Activated T-helper 17 cell treated with anti-CD3 and anti-CD28 coated beads, Interleukin-2, amount 50 U/mL, for 72 hours (primary cell): Measurements from ENCODE around the gene RHOH. TPM values are rescaled to one million over a fixed set of nuclear protein-coding genes. Genes with fewer than 3 reads are reported as not detected.
"Not testable (repeated sequence)": the region's sequence is repeated elsewhere in the genome, so short reads cannot be mapped to it uniquely, and the experiment has no call there.

ENCODE experiments used
- ATAC-seq: fragments of 150-1000 bp; cut with Tn5 transposase; replicated peaks from 2 replicates; pipeline ENCODE4 v1.10.0; 2021; ENCODE audit warnings: mild to moderate bottlenecking, moderate library complexity
- H3K27ac Mint-ChIP-seq: one replicate; pipeline ENCODE4 v1.8.0; 2022; ENCODE audit warnings: mixed read lengths
- H3K27me3 Mint-ChIP-seq: one replicate; pipeline ENCODE4 v1.8.0; 2022; ENCODE audit warnings: mixed read lengths
- H3K36me3 Mint-ChIP-seq: one replicate; pipeline ENCODE4 v1.8.0; 2022; ENCODE audit warnings: low read depth, mild to moderate bottlenecking, mixed read lengths
- H3K4me1 Mint-ChIP-seq: one replicate; pipeline ENCODE4 v1.8.0; 2022; ENCODE audit warnings: mixed read lengths
- H3K4me3 Mint-ChIP-seq: one replicate; pipeline ENCODE4 v1.8.0; 2022; ENCODE audit warnings: mild to moderate bottlenecking, mixed read lengths
- H3K9me3 Mint-ChIP-seq: one replicate; pipeline ENCODE4 v1.8.0; 2022; ENCODE audit warnings: mixed read lengths
- total RNA-seq, 2 donors: library from RNA; stranded (reverse); gene quantifications; one replicate each; pipeline ENCODE4 v1.2.3, GENCODE V29; 2022

RHOH gene
- total RNA-seq, 2 donors from 2014 or later, result 107 to 117 TPM

GRCh38 chr4:40285692-40286091 is 88.9 kb downstream of the RHOH start:
- Mint-ChIP-seq H3K4me3 (no peak overlapping the region), H3K36me3 (peaks cover 10% of the 10 kb centered on the region), H3K27ac (peak overlapping the region; percentile 95), H3K9me3 (peaks cover 12% of the 10 kb centered on the region), H3K27me3 (no peaks in the 10 kb centered on the region), H3K4me1 (peaks cover 49% of the 10 kb centered on the region)
- ATAC-seq, result no peak

GRCh38 chr4:40288566-40288965 is 91.7 kb downstream of the RHOH start:
- peak overlapping the region; percentile 85 for H3K27ac Mint-ChIP-seq
- H3K4me1 Mint-ChIP-seq, result peaks cover 45% of the 10 kb centered on the region
- peaks cover 7% of the 10 kb centered on the region for H3K9me3 Mint-ChIP-seq
- H3K4me3 Mint-ChIP-seq, result peak overlapping the region; percentile 70
- ATAC-seq, result no peak
- peaks cover 8% of the 10 kb centered on the region for H3K36me3 Mint-ChIP-seq
- no peaks in the 10 kb centered on the region for H3K27me3 Mint-ChIP-seq

- H3K4me3 Mint-ChIP-seq, result peak overlapping the region; percentile 70
- ATAC-seq, result peak; percentile 87
- no peaks in the 10 kb centered on the region for H3K36me3 Mint-ChIP-seq
Observed at GRCh38 chr4:40289366-40290188, 92.7 kb downstream of the RHOH start.

GRCh38 chr4:40290611-40291186 is 93.9 kb downstream of the RHOH start:
- Mint-ChIP-seq H3K4me1 (peaks cover 33% of the 10 kb centered on the region), H3K4me3 (peak overlapping the region; percentile 70), H3K27ac (peak overlapping the region; percentile 85)
- H3K27me3 Mint-ChIP-seq, H3K36me3 Mint-ChIP-seq, H3K9me3 Mint-ChIP-seq: not testable (repeated sequence)
- ATAC-seq, result peak; percentile 76

More at GRCh38 chr4:40289366-40290188, 92.7 kb downstream of the RHOH start:
- Mint-ChIP-seq H3K4me1 (peaks cover 36% of the 10 kb centered on the region), H3K9me3 (peaks cover 5% of the 10 kb centered on the region), H3K27ac (peak overlapping the region; percentile 85), H3K27me3 (no peaks in the 10 kb centered on the region)

- peak overlapping the region; percentile 30 for H3K27ac Mint-ChIP-seq
- H3K36me3 Mint-ChIP-seq, result no peaks in the 10 kb centered on the region
- H3K4me3 Mint-ChIP-seq, result peak overlapping the region; percentile 29
- H3K4me1 Mint-ChIP-seq, result peaks cover 35% of the 10 kb centered on the region
- ATAC-seq, result peak; percentile 55
- no peaks in the 10 kb centered on the region for H3K27me3 Mint-ChIP-seq
- H3K9me3 Mint-ChIP-seq, result peaks cover 3% of the 10 kb centered on the region
Observed at GRCh38 chr4:40292313-40292759, 95.5 kb downstream of the RHOH start.

- H3K27ac Mint-ChIP-seq, result no peak overlapping the region
- ATAC-seq, result no peak
- no peak overlapping the region for H3K4me3 Mint-ChIP-seq
- no peaks in the 10 kb centered on the region for H3K36me3 Mint-ChIP-seq
- peaks cover 3% of the 10 kb centered on the region for H3K9me3 Mint-ChIP-seq
- peaks cover 46% of the 10 kb centered on the region for H3K4me1 Mint-ChIP-seq
- H3K27me3 Mint-ChIP-seq, result no peaks in the 10 kb centered on the region
Observed at GRCh38 chr4:40294339-40294738, 97.5 kb downstream of the RHOH start.

GRCh38 chr4:40295030-40295429 is 98.2 kb downstream of the RHOH start:
- H3K27me3 Mint-ChIP-seq, H3K9me3 Mint-ChIP-seq, ATAC-seq, H3K27ac Mint-ChIP-seq, H3K4me3 Mint-ChIP-seq, H3K36me3 Mint-ChIP-seq: not testable (repeated sequence)
- peaks cover 39% of the 10 kb centered on the region for H3K4me1 Mint-ChIP-seq

GRCh38 chr4:40295572-40295971 is 98.7 kb downstream of the RHOH start:
- no peaks in the 10 kb centered on the region for H3K27me3 Mint-ChIP-seq
- H3K4me3 Mint-ChIP-seq, result no peak overlapping the region
- no peaks in the 10 kb centered on the region for H3K36me3 Mint-ChIP-seq
- peaks cover 3% of the 10 kb centered on the region for H3K9me3 Mint-ChIP-seq
- H3K4me1 Mint-ChIP-seq, result peaks cover 38% of the 10 kb centered on the region
- no peak overlapping the region for H3K27ac Mint-ChIP-seq
- no peak for ATAC-seq

Other genes starting within 250 kb of the RHOH start
- 100 to 1,000 TPM in 1 of 2 donors, 10 to 100 TPM in 1; 78.8 to 113 TPM for gene PDS5A, start 219.1 kb upstream of the RHOH start, total RNA-seq
- 10 to 100 TPM; 11.8 to 17.6 TPM for gene N4BP2, start 140.2 kb upstream of the RHOH start, total RNA-seq
- not detected for gene CHRNA9, start 138.3 kb downstream of the RHOH start, total RNA-seq